Smooth muscle cell (in vitro differentiated cells): Measurements from ENCODE around the gene VCX2. TPM values are rescaled to one million over a fixed set of nuclear protein-coding genes. Genes with fewer than 3 reads are reported as not detected.
A peak's percentile ranks its signal among the peaks of the same experiment; 100 is the strongest.
"Not testable (repeated sequence)": the region's sequence is repeated elsewhere in the genome, so short reads cannot be mapped to it uniquely, and the experiment has no call there.

Source experiments
- DNase-seq: peaks from one replicate; lab custom pipeline; 2025; ENCODE audit not compliant: unreplicated experiment; lab: John Stamatoyannopoulos, UW
- H2AFZ ChIP-seq: fragments of 200-600 bp; sonication (generic); 2 replicates; pipeline ENCODE4 v1.6.0; 2016; ENCODE audit warnings: antibody characterized with exemption, low read depth, mild to moderate bottlenecking
- H3F3A ChIP-seq: fragments of 200-600 bp; sonication (generic); 2 replicates; pipeline ENCODE4 v1.6.0; 2017; ENCODE audit warnings: antibody characterized with exemption, low read depth
- H3K27ac ChIP-seq: fragments of 200-600 bp; sonication (generic); 2 replicates; pipeline ENCODE4 v1.5.1; 2016; ENCODE audit warnings: low read depth, mild to moderate bottlenecking
- H3K27me3 ChIP-seq: fragments of 200-600 bp; sonication (generic); 2 replicates; pipeline ENCODE4 v1.6.1; 2016; ENCODE audit warnings: low read depth, mild to moderate bottlenecking
- H3K36me3 ChIP-seq: fragments of 200-600 bp; sonication (generic); 2 replicates; pipeline ENCODE4 v1.5.1; 2016; ENCODE audit warnings: low read depth
- H3K4me1 ChIP-seq: fragments of 200-600 bp; sonication (generic); 2 replicates; pipeline ENCODE4 v1.5.1; 2016; ENCODE audit warnings: low read depth
- H3K4me2 ChIP-seq: fragments of 200-600 bp; sonication (generic); 2 replicates; pipeline ENCODE4 v1.6.0; 2016; ENCODE audit warnings: mild to moderate bottlenecking
- H3K4me3 ChIP-seq: fragments of 200-600 bp; sonication (generic); 2 replicates; pipeline ENCODE4 v1.5.1; 2016; ENCODE audit warnings: mild to moderate bottlenecking
- H3K79me2 ChIP-seq: fragments of 200-600 bp; sonication (generic); 2 replicates; pipeline ENCODE4 v1.6.0; 2016; ENCODE audit warnings: low read depth, mild to moderate bottlenecking
- H3K9ac ChIP-seq: fragments of 200-600 bp; sonication (generic); 2 replicates; pipeline ENCODE4 v1.6.0; 2016; ENCODE audit warnings: low read depth
- H3K9me3 ChIP-seq: fragments of 200-600 bp; sonication (generic); replicated peaks from 2 replicates; pipeline ENCODE4 v1.5.1; 2016; ENCODE audit warnings: low read depth
- H4K20me1 ChIP-seq: fragments of 200-600 bp; sonication (generic); 2 replicates; pipeline ENCODE4 v1.6.0; 2016; ENCODE audit warnings: low read depth
- CTCF ChIP-seq: fragments of 200-600 bp; sonication (generic); IDR thresholded peaks from 2 replicates; pipeline ENCODE4 v1.5.1; 2017; ENCODE audit warnings: borderline replicate concordance, mild to moderate bottlenecking, antibody characterized with exemption; ENCODE audit not compliant: insufficient read depth, poor library complexity, severe bottlenecking
- WGBS: methylation state at CpG from one replicate; pipeline ENCODE4 v1.1.7; 2016; ENCODE audit warnings: low lambda C conversion rate; 5-methylcytosine and 5-hydroxymethylcytosine counted together
- polyA plus RNA-seq: library from polyadenylated mRNA; unstranded; fragments of >200 nt; fragmentation: Nextera tagmentation; extraction: Ambion mirVana; gene quantifications from 2 replicates; pipeline ENCODE4 v1.2.1, GENCODE V29; 2016
- total RNA-seq: library from RNA; depleted of rRNA; stranded (reverse); fragments of >200 nt; gene quantifications from 2 replicates; pipeline ENCODE4 v1.2.3, GENCODE V29; 2014

VCX2 gene
- total and polyA plus RNA-seq, 2 experiments from 2014 or later = not detected

- 85% methylated on average over 4 of the region's 4 CpGs for WGBS
- H3K27me3 ChIP-seq = no peaks in the 10 kb centered on the region
These were observed 19.3 kb upstream of the VCX2 start for GRCh38 chrX:8190341-8190830.

DNA sequence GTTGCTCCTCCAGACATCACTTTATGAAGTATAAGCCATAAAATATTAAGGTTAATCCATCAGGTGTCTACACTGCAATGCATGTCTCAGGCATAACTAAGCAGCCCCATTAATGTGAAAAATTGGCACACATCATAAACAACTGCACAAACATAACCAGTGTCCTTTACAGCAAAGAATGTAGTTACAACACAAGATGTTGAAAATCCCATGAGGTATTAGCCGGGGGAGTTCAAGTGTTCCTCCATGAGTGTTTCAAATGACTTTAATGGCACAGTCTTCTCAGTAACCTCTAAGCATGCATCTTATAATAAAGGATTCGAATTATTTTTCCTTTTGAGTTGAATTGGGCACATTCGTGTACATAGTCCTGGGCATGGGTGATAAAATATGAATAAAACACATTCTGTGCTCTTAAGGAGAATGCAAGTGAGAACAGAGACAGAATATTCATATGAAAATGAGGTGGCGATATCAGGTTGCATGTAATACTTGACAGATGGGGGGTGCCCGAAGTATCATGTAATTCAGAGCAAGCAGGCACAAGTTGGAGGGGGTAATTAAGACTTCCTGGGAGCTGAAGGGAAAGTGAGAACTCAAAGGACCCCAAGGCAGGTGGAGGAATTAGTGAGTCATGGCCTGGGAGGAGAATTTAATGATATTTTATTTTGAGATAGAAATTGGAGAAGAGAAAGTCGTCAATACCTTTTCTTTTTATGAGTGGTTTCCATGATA lies 18.2 kb upstream of the VCX2 start:
- no peak overlapping the region for H3K4me3 ChIP-seq
- H3F3A ChIP-seq = no peaks in the 10 kb centered on the region
- TF ChIP-seq CTCF = no peak
- no peak overlapping the region for H3K27ac ChIP-seq
- no peak overlapping the region for H3K9ac ChIP-seq
- no peaks in the 10 kb centered on the region for H3K9me3 ChIP-seq
- H4K20me1 ChIP-seq = no peaks in the 10 kb centered on the region
- 75% methylated on average over 6 of the region's 6 CpGs for WGBS
- H3K4me2 ChIP-seq = no peak overlapping the region
- no peak overlapping the region for H2AFZ ChIP-seq
- H3K79me2 ChIP-seq = no peaks in the 10 kb centered on the region
- H3K4me1 ChIP-seq = no peaks in the 10 kb centered on the region
- no peaks in the 10 kb centered on the region for H3K27me3 ChIP-seq
- DNase-seq = no peak
- H3K36me3 ChIP-seq = no peaks in the 10 kb centered on the region

More at GRCh38 chrX:8190341-8190830, 19.3 kb upstream of the VCX2 start:
- no peaks in the 10 kb centered on the region for H4K20me1 ChIP-seq
- H3K9ac ChIP-seq = no peak overlapping the region
- H3K4me2 ChIP-seq = no peak overlapping the region
- no peak for TF ChIP-seq CTCF
- DNase-seq = no peak
- no peaks in the 10 kb centered on the region for H3F3A ChIP-seq
- no peaks in the 10 kb centered on the region for H3K4me1 ChIP-seq
- H3K79me2 ChIP-seq = no peaks in the 10 kb centered on the region
- H3K36me3 ChIP-seq = no peaks in the 10 kb centered on the region
- H3K9me3 ChIP-seq = no peaks in the 10 kb centered on the region
- H3K4me3 ChIP-seq = no peak overlapping the region
- H2AFZ ChIP-seq = no peak overlapping the region
- H3K27ac ChIP-seq = no peak overlapping the region

DNA sequence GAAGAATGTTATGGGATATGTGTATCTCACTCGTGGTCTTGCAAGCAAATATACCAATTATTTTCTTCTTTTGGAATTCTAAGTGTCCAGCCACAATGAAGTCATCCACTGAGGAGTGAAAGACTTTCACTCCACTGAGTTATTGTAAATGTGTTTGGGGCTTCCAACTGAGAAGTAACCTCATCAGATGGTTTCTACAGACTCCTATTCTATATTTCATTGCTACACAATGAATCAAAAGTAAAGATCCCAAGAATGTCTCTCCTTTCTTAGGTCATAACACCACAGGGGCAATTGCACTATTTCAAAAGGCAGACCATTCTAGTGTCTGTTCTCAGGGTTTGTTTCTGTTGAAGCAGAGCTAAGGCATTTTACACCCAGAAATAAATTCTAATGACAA lies 12.3 kb upstream of the VCX2 start:
- no peaks in the 10 kb centered on the region for H3K36me3 ChIP-seq
- no peaks in the 10 kb centered on the region for H3F3A ChIP-seq
- no peak overlapping the region for H3K9ac ChIP-seq
- no peaks in the 10 kb centered on the region for H3K9me3 ChIP-seq
- no peaks in the 10 kb centered on the region for H3K4me1 ChIP-seq
- WGBS = 23% methylated on average over 1 of the region's 1 CpG
- no peaks in the 10 kb centered on the region for H3K79me2 ChIP-seq
- no peaks in the 10 kb centered on the region for H3K27me3 ChIP-seq
- H2AFZ ChIP-seq = no peak overlapping the region
- no peak overlapping the region for H3K4me3 ChIP-seq
- H4K20me1 ChIP-seq = no peaks in the 10 kb centered on the region
- no peak for TF ChIP-seq CTCF
- no peak overlapping the region for H3K4me2 ChIP-seq
- no peak for DNase-seq
- H3K27ac ChIP-seq = no peak overlapping the region

DNA sequence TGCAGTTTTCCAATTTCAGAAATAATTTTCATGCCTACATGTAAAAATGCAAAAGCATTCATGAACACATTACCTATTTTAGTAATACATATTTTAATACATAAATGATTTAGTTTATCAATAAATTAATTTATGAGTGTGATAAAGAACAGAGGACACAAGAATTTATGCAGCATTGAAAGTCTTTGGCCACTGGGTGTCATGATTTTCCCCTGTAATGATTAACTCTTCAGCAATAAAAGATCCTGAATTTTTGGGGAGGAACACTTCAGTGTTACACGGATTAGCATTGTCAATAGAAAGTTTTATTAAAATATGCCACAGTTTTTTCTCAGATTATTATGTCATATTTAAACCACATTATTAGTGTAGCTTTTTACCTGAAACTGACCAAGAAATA lies 8.6 kb upstream of the VCX2 start:
- Histone ChIP-seq H3K9me3 (no peaks in the 10 kb centered on the region), H3K4me1 (no peaks in the 10 kb centered on the region), H3K27me3 (no peaks in the 10 kb centered on the region), H3K79me2 (no peaks in the 10 kb centered on the region), H3K27ac (no peak overlapping the region), H3K9ac (no peak overlapping the region), H4K20me1 (no peaks in the 10 kb centered on the region), H3K36me3 (no peaks in the 10 kb centered on the region), H3K4me2 (no peak overlapping the region), H3F3A (no peaks in the 10 kb centered on the region), H2AFZ (no peak overlapping the region), H3K4me3 (no peak overlapping the region)
- DNase-seq = no peak
- TF ChIP-seq CTCF = peak; percentile 23
- WGBS = 61% methylated on average over 1 of the region's 1 CpG

DNA sequence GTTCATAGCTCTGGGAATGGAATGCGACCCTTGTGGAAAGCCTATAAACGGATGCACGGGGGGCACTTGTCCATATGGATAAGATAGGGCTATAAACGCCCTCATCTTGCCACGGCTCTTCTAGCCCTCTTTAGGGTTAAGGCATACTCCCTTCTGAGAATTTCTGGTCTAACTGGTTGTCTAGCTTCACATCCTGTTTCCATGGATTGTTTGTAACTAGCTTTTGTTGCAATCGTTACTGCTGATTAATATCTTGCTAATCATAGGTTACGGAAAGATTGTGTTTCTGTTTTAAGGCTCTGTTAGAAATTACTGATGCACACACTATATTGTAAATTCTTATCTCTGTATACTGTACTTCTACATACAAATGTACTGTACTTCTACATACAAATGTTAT lies 17.1 kb downstream of the VCX2 start:
- not testable (repeated sequence) for H3K27ac ChIP-seq, H3K9me3 ChIP-seq, H3K36me3 ChIP-seq, DNase-seq, H2AFZ ChIP-seq, H3K9ac ChIP-seq, H4K20me1 ChIP-seq, H3K4me1 ChIP-seq, H3K27me3 ChIP-seq, H3K79me2 ChIP-seq, H3F3A ChIP-seq, H3K4me3 ChIP-seq, H3K4me2 ChIP-seq
- WGBS = 63% methylated on average over 7 of the region's 7 CpGs
